Heart right ventricle (tissue), 16 donors: ENCODE data around the gene JPT2. TPM values are rescaled to one million over a fixed set of nuclear protein-coding genes. Genes with fewer than 3 reads are reported as not detected.

Experiments used
- ATAC-seq, 8 donors: fragments of 200-7000 bp; cut with Tn5 transposase; one replicate each; pipeline ENCODE4 v1.9.1; 2020; ENCODE audit warnings: mild to moderate bottlenecking in 8 of 8, moderate library complexity in 8 of 8, moderate number of reproducible peaks in 1 of 8
- DNase-seq, 2 donors: peaks; one replicate each; pipeline ENCODE4 v3.0.0-alpha.2; 2020
- H3K27ac ChIP-seq, 10 donors: fragments of 200-600 bp; sonication (generic) in 2 of 10; one replicate each; pipeline versions ENCODE4 v1.5.0 to v1.8.0; 2020 to 2022; ENCODE audit warnings: mild to moderate bottlenecking in 3 of 10
- H3K27me3 ChIP-seq, 7 donors: fragments of 200-600 bp; one replicate each; pipeline ENCODE4 v1.8.0; 2021 to 2022; ENCODE audit warnings: mild to moderate bottlenecking in 2 of 7
- H3K36me3 ChIP-seq, 9 donors: fragments of 200-600 bp; sonication (generic) in 1 of 9; one replicate each; pipeline versions ENCODE4 v1.5.0 to v1.8.0; 2020 to 2022; ENCODE audit warnings: mild to moderate bottlenecking in 2 of 9
- H3K4me1 ChIP-seq, 9 donors: fragments of 200-600 bp; sonication (generic) in 1 of 9; one replicate each; pipeline versions ENCODE4 v1.5.0 to v1.8.0; 2020 to 2022; ENCODE audit warnings: mild to moderate bottlenecking in 4 of 9
- H3K4me3 ChIP-seq, 10 donors: fragments of 200-600 bp; sonication (generic) in 2 of 10; one replicate each; pipeline versions ENCODE4 v1.5.0 to v1.8.0; 2020 to 2022; ENCODE audit warnings: mild to moderate bottlenecking in 7 of 10, moderate library complexity in 2 of 10
- H3K9me3 ChIP-seq, 11 donors: fragments of 200-600 bp in 10 of 11; sonication (generic) in 2 of 11; one replicate each; pipeline versions ENCODE4 v1.5.0 to v1.8.0; 2013 to 2022; ENCODE audit warnings: mild to moderate bottlenecking in 2 of 11, control low read depth in 1 of 11, moderate library complexity in 1 of 11
- CTCF ChIP-seq, 9 donors: fragments of 200-600 bp; sonication (generic) in 2 of 9; IDR thresholded peaks; one replicate each; pipeline versions ENCODE4 v1.5.0 to v1.8.0; 2021 to 2022; ENCODE audit warnings: antibody characterized with exemption in 9 of 9, mild to moderate bottlenecking in 5 of 9, moderate library complexity in 1 of 9
- WGBS, 2 donors: extraction: QIAGEN DNeasy Blood & Tissue Kit; methylation state at CpG; one replicate each; pipeline ENCODE4 v1.1.7; 2013; ENCODE audit warnings: inconsistent platforms in 1 of 2; 5-methylcytosine and 5-hydroxymethylcytosine counted together
- intact Hi-C, 10 donors: fragments of 100-400 bp; cut with DNase I; formaldehyde crosslinking; loops; one replicate each; pipeline versions ENCODE4 v1.11.1 to v1.14.2; 2022
- polyA plus RNA-seq, 2 donors: library from polyadenylated mRNA; stranded (reverse); fragments of 200-250 nt; gene quantifications; one replicate each; pipeline ENCODE4 v1.2.3, GENCODE V29; 2013
- total RNA-seq, 10 donors: library from RNA; stranded (reverse); fragmentation: NEBNext Ultra II Directional in 3 of 10; extraction: Animal tissue kit (Norgen Biotek cat#: 25700) in 3 of 10; gene quantifications; one replicate each; pipeline versions ENCODE4 v1.2.1 to v1.2.4, GENCODE V29; 2021 to 2023
- donor health status: Arrhythmogenic right ventricular cardiomyopathy.
- donor health status: ischemic (EF 13 %, LVEDD 7.1; RV severe dilation, severe dysfunction).
- donor health status: healthy with polysubstance abuse.
- donor health status: DM: no; HTN: yes; CAD: no.
- donor health status: DM: no; HTN: no; CAD: no.
- donor health status: ischemic (EF 25% LVEDD 6.9; RV normal size, moderate dysfunction).
- donor health status: ischemic (EF 25% LVEDD 5.7; RV mildly dilated, moderate dysfunction).
- donor health status: healthy.
- donor health status: DM: yes; HTN: yes; CAD: no.
- donor health status: Ischemic cardiomyopathy.
- donor health status: ischemic (EF 35%, LVEDD 5.7; RV mildly dilated, moderate dysfunction).
- donor health status: nonischemic (EF 11% LVEDD 7.7; RV severe dilation, severe dysfunction).
- donor health status: DM: yes; HTN: yes; CAD: no.
- donor health status: PGD.
- donor health status: ischemic (EF 29% LVEDD 5.4; RV normal size, mild dysfunction).
- donor health status: nonischemic (EF 23%, LVEDD 6.1; RV moderate dilation, normal function).

The JPT2 gene
- total and polyA plus RNA-seq, 12 donors = 10.0 to 57.5 (median 32.2) TPM

DNA sequence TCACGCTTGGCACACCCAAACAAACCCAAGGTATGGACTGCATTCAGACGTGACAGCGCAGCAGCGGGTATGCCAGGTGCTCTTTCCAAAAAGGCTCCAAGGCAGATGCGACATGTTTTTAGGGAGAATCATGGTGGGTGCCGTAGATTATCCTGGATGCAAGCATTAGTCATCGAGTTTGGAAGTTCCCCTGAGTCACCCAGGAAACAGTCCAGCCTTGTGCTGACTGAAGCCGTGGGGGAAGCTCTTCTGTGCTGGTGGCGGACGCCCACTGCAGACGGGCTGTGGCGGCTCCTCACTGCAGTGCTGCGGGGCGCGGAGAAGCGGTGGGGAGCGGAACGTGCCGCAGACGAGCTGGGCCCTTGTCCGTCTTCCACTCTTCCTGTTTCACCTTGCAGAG, 13.9 kb downstream of the JPT2 start:
- H3K4me1 ChIP-seq = peaks cover 0 to 35% (median 5%) of the 10 kb centered on the region in 9 donors
- intact Hi-C loops = no loop called here
- H3K27ac ChIP-seq = peak overlapping the region in 3 of 10 donors; percentile 14 to 74 (median 58)
- H3K27me3 ChIP-seq = no peaks in the 10 kb centered on the region
- 94 to 95% methylated on average over 21 of the region's 21 CpGs for WGBS, 2 donors
- TF ChIP-seq CTCF (IDR thresholded peaks at IDR 0.05) = no peak
- H3K36me3 ChIP-seq = peaks cover 0 to 97% (median 11%) of the 10 kb centered on the region in 9 donors
- H3K9me3 ChIP-seq = no peaks in the 10 kb centered on the region
- no peak for DNase-seq
- H3K4me3 ChIP-seq = no peak overlapping the region
- peak in 3 of 8 donors; percentile 20 to 46 (median 21) for ATAC-seq

DNA sequence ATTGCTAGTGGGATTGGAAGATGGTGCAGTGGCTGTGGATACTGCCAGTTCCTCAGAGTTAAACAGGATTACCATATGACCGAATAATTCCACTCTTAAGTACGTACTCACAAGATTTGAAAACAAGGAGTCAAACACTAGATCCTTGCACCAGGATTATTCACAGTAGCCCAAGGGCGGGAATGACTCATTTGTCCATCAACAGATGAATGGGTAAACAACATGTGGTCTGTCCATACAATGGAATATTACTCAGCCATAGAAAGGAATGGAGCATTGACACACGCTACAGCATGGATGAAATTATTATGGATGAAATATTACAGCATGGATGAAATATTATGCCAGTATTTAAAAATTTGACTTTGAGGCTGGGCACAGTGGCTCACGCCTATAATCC, 18.8 kb downstream of the JPT2 start:
- peaks cover 0 to 98% (median 17%) of the 10 kb centered on the region in 9 donors for H3K36me3 ChIP-seq
- no peak overlapping the region for H3K27ac ChIP-seq
- ATAC-seq (no peak), DNase-seq (no peak)
- no peak for TF ChIP-seq CTCF (IDR thresholded peaks at IDR 0.05)
- 96 to 97% methylated on average over 5 of the region's 5 CpGs for WGBS, 2 donors
- H3K4me3 ChIP-seq = no peak overlapping the region
- H3K9me3 ChIP-seq = no peaks in the 10 kb centered on the region
- peaks cover 0 to 3% (median 0%) of the 10 kb centered on the region in 9 donors for H3K4me1 ChIP-seq
- no peaks in the 10 kb centered on the region for H3K27me3 ChIP-seq
- intact Hi-C loops = no loop called here

DNA sequence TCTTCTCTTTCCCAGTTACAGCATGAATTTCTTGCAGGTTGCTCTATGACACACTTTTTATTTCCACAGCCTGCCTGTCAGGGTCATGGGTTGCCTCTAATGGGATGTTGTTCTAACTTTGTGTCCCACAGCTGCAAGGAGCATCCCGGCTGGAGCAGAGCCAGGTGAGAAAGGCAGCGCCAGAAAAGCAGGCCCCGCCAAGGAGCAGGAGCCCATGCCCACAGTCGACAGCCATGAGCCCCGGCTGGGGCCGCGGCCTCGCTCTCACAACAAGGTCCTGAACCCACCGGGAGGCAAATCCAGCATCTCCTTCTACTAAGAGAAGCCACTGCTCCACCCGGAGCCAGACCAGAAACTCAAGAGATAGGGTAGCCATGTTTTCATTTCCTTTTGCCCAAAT, 20.6 kb downstream of the JPT2 start:
- no peaks in the 10 kb centered on the region for H3K4me1 ChIP-seq
- intact Hi-C loops = no loop called here
- ATAC-seq (no peak), DNase-seq (no peak)
- H3K36me3 ChIP-seq = peaks cover 0 to 91% (median 8%) of the 10 kb centered on the region in 9 donors
- no peak overlapping the region for H3K4me3 ChIP-seq
- WGBS, 2 donors = 89 to 91% methylated on average over 10 of the region's 10 CpGs
- no peak for TF ChIP-seq CTCF (IDR thresholded peaks at IDR 0.05)
- H3K27me3 ChIP-seq = no peaks in the 10 kb centered on the region
- H3K27ac ChIP-seq = no peak overlapping the region
- H3K9me3 ChIP-seq = no peaks in the 10 kb centered on the region

GRCh38 chr16:1700246-1700645, 22.2 kb downstream of the JPT2 start:
- DNase-seq = no peak
- Histone ChIP-seq H3K9me3 (no peaks in the 10 kb centered on the region), H3K27ac (no peak overlapping the region), H3K27me3 (no peaks in the 10 kb centered on the region), H3K36me3 (peaks cover 0 to 75% (median 8%) of the 10 kb centered on the region in 9 donors), H3K4me1 (peaks cover 0 to 8% (median 7%) of the 10 kb centered on the region in 9 donors), H3K4me3 (no peak overlapping the region)
- intact Hi-C loops = loop anchor here in 2 of 10 donors (10.0 kb wide), 2 partner anchors 85 to 205 kb away; partner anchors contain the start of genes CRAMP1 (in 1 of the 2), IFT140 (in 1 of the 2) and TELO2 (in 1 of the 2)
- 92% methylated on average over 3 of the region's 3 CpGs for WGBS, 2 donors
- no peak for TF ChIP-seq CTCF (IDR thresholded peaks at IDR 0.05)
- no peak for ATAC-seq
